HG02588 (cell line): Measurements from ENCODE around the gene ZNHIT6.

Experiments used
- ATAC-seq: cut with Tn5 transposase; IDR thresholded peaks from one replicate; pipeline ENCODE4 v1.9.1; 2021; ENCODE audit warnings: mild to moderate bottlenecking, moderate library complexity; ENCODE audit not compliant: unreplicated experiment

ZNHIT6 gene

GRCh38 chr1:85623061-85623471 is 85.2 kb downstream of the ZNHIT6 start:
- no peak for ATAC-seq

- ATAC-seq, result no peak
Observed at GRCh38 chr1:85621430-85621829, 86.8 kb downstream of the ZNHIT6 start.

- no peak for ATAC-seq
Observed at GRCh38 chr1:85617633-85618100, 90.6 kb downstream of the ZNHIT6 start.

GRCh38 chr1:85616736-85617135 is 91.5 kb downstream of the ZNHIT6 start:
- no peak for ATAC-seq

GRCh38 chr1:85616364-85616705 is 91.9 kb downstream of the ZNHIT6 start:
- no peak for ATAC-seq

GRCh38 chr1:85615586-85616363 is 92.5 kb downstream of the ZNHIT6 start:
- no peak for ATAC-seq

GRCh38 chr1:85612704-85613361 is 95.4 kb downstream of the ZNHIT6 start:
- ATAC-seq, result no peak

- no peak for ATAC-seq
Observed at GRCh38 chr1:85611856-85612255, 96.4 kb downstream of the ZNHIT6 start.

- no peak for ATAC-seq
Observed at GRCh38 chr1:85611425-85611824, 96.8 kb downstream of the ZNHIT6 start.

GRCh38 chr1:85609976-85610375 is 98.3 kb downstream of the ZNHIT6 start:
- ATAC-seq, result no peak

- ATAC-seq, result no peak
Observed at GRCh38 chr1:85608851-85609250, 99.4 kb downstream of the ZNHIT6 start.

GRCh38 chr1:85607921-85608265 is 100.3 kb downstream of the ZNHIT6 start:
- ATAC-seq, result no peak

- no peak for ATAC-seq
Observed at GRCh38 chr1:85607126-85607920, 100.9 kb downstream of the ZNHIT6 start.

GRCh38 chr1:85606414-85606800 is 101.8 kb downstream of the ZNHIT6 start:
- ATAC-seq, result no peak

GRCh38 chr1:85605484-85606413 is 102.5 kb downstream of the ZNHIT6 start:
- ATAC-seq, result no peak

GRCh38 chr1:85604298-85604997 is 103.8 kb downstream of the ZNHIT6 start:
- ATAC-seq, result no peak

- no peak for ATAC-seq
Observed at GRCh38 chr1:85603086-85603880, 105.0 kb downstream of the ZNHIT6 start.

GRCh38 chr1:85602571-85602970 is 105.7 kb downstream of the ZNHIT6 start:
- ATAC-seq, result no peak

- ATAC-seq, result no peak
Observed at GRCh38 chr1:85601901-85602300, 106.3 kb downstream of the ZNHIT6 start.
